ENCODE results near the gene EMX2.

Gene EMX2

GRCh38 chr10:117541909-117542705 lies 439 bp upstream of the EMX2 start:
- DNase-seq (ENCODE audit: low read depth, low spot score): no peak

GRCh38 chr10:117543225-117544003 lies 868 bp downstream of the EMX2 start:
- DNase-seq (ENCODE audit: low read depth, low spot score): no peak
- H3K4me3 ChIP-seq (ENCODE audit: low read length): no peak overlapping the region

More at GRCh38 chr10:117541909-117542705, 439 bp upstream of the EMX2 start:
- H3K4me3 ChIP-seq (ENCODE audit: low read length): no peak overlapping the region

GRCh38 chr10:117544004-117544701 lies 1.6 kb downstream of the EMX2 start:
- no peak overlapping the region for H3K4me3 ChIP-seq (ENCODE audit: low read length)
- DNase-seq (ENCODE audit: low read depth, low spot score): no peak

GRCh38 chr10:117544711-117545140 lies 2.2 kb downstream of the EMX2 start:
- no peak overlapping the region for H3K4me3 ChIP-seq (ENCODE audit: low read length)
- DNase-seq (ENCODE audit: low read depth, low spot score): no peak

GRCh38 chr10:117545141-117546019 lies 2.8 kb downstream of the EMX2 start:
- no peak for DNase-seq (ENCODE audit: low read depth, low spot score)
- H3K4me3 ChIP-seq (ENCODE audit: low read length): no peak overlapping the region

- DNase-seq (ENCODE audit: low read depth, low spot score): no peak
- no peak overlapping the region for H3K4me3 ChIP-seq (ENCODE audit: low read length)
Observed at GRCh38 chr10:117546020-117546580, 3.6 kb downstream of the EMX2 start.

- DNase-seq (ENCODE audit: low read depth, low spot score): no peak
- no peak overlapping the region for H3K4me3 ChIP-seq (ENCODE audit: low read length)
Observed at GRCh38 chr10:117546581-117547015, 4.1 kb downstream of the EMX2 start.

- no peak for DNase-seq (ENCODE audit: low read depth, low spot score)
- H3K4me3 ChIP-seq (ENCODE audit: low read length): no peak overlapping the region
Observed at GRCh38 chr10:117547016-117547715, 4.6 kb downstream of the EMX2 start.

- H3K4me3 ChIP-seq (ENCODE audit: low read length): no peak overlapping the region
- DNase-seq (ENCODE audit: low read depth, low spot score): no peak
Observed at GRCh38 chr10:117547716-117548668, 5.4 kb downstream of the EMX2 start.

- DNase-seq (ENCODE audit: low read depth, low spot score): no peak
- no peak overlapping the region for H3K4me3 ChIP-seq (ENCODE audit: low read length)
Observed at GRCh38 chr10:117549100-117549585, 6.6 kb downstream of the EMX2 start.

- no peak for DNase-seq (ENCODE audit: low read depth, low spot score)
- no peak overlapping the region for H3K4me3 ChIP-seq (ENCODE audit: low read length)
Observed at GRCh38 chr10:117550076-117550475, 7.5 kb downstream of the EMX2 start.

- no peak overlapping the region for H3K4me3 ChIP-seq (ENCODE audit: low read length)
- no peak for DNase-seq (ENCODE audit: low read depth, low spot score)
Observed at GRCh38 chr10:117550599-117551329, 8.2 kb downstream of the EMX2 start.

- H3K4me3 ChIP-seq (ENCODE audit: low read length): no peak overlapping the region
- no peak for DNase-seq (ENCODE audit: low read depth, low spot score)
Observed at GRCh38 chr10:117551330-117552155, 9.0 kb downstream of the EMX2 start.

- H3K4me3 ChIP-seq (ENCODE audit: low read length): no peak overlapping the region
- DNase-seq (ENCODE audit: low read depth, low spot score): no peak
Observed at GRCh38 chr10:117552156-117552631, 9.6 kb downstream of the EMX2 start.

GRCh38 chr10:117552701-117553141 lies 10.2 kb downstream of the EMX2 start:
- no peak for DNase-seq (ENCODE audit: low read depth, low spot score)
- no peak overlapping the region for H3K4me3 ChIP-seq (ENCODE audit: low read length)

Data from Jurkat, Clone E6-1 (cell line).